AG04450 (cell line): ENCODE data around the gene PPP1R9B. TPM values are rescaled to one million over a fixed set of nuclear protein-coding genes. Genes with fewer than 3 reads are reported as not detected.

Source experiments
- CTCF ChIA-PET: fragments of 300-600, 350-600 bp; formaldehyde crosslinking; extraction: SDS; loops from one replicate; lab custom pipeline; 2022; ENCODE audit warnings: antibody characterized with exemption, inconsistent platforms; lab: Charles Lee
- POLR2A ChIA-PET: fragments of 350-600 bp; formaldehyde crosslinking; extraction: SDS; loops from one replicate; lab custom pipeline; 2021; ENCODE audit warnings: antibody characterized with exemption, inconsistent platforms; lab: Yijun Ruan, JAX
- DNase-seq: peaks from one replicate; pipeline ENCODE4 v3.0.0-alpha.2; 2011; ENCODE audit warnings: low read depth, low spot score
- H3K27ac ChIP-seq: one replicate; pipeline ENCODE4 v1.5.1; 2012; ENCODE audit warnings: low read depth, low read length, control low read depth
- H3K27me3 ChIP-seq: one replicate; pipeline ENCODE4 v1.6.0; 2012; ENCODE audit warnings: low read length; ENCODE audit not compliant: control insufficient read depth, insufficient read depth
- H3K4me3 ChIP-seq: 2 replicates; pipeline ENCODE4 v1.5.1; 2011; ENCODE audit warnings: mild to moderate bottlenecking, low read depth, low read length, control low read depth
- H3K9me3 ChIP-seq: 2 replicates; pipeline ENCODE4 v1.5.1; 2012; ENCODE audit warnings: low read length; ENCODE audit not compliant: control insufficient read depth, insufficient read depth
- polyA plus RNA-seq: library from polyadenylated mRNA; depleted of rRNA; stranded (reverse); fragments of >200 nt; gene quantifications from 2 replicates; pipeline ENCODE4 v1.2.3, GENCODE V29; 2011
- TF ChIP-seq, protein P1 (sequence below): IDR thresholded peaks from 2 replicates; pipeline ENCODE4 v1.5.1; 2011; ENCODE audit warnings: low read depth, low read length, control low read depth, inconsistent platforms

Gene PPP1R9B
- polyA plus RNA-seq, 1 experiment, result 18.2 TPM

DNA sequence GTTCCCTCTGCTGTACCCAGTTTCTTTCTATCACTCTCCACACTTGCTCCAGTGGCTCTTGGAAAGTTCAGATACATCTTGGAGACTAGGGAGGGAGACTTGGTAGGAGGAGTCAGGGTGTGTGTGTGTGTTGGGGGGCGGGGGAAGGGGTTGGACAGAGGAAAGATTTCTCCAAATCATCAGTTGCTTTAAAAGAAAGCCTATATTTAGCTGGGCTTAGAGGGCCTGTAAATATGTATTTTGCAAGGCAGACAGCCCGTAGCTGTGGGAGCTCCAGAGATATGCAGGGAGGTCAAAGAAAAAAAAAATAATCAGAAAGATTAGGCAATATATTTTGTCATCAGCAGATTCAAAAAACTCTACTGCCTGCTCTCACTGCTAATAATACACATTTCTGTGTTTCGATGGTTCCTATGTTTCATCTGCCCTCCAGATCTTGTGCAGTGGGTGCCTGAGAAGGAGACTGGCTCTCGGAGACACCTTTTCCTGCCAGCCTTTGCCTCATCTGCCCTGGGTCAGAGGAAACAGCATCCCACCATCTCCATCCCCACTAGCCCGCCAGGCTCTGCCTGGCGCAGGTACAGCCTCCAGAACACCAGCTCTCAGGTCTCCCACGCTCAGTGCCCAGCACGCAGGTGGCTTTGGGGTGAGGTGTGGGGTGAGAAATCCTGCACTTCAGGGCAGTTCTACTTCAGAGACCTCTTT lies 4.8 kb upstream of the PPP1R9B start:
- no peak for DNase-seq
- Histone ChIP-seq H3K9me3 (no peaks in the 10 kb centered on the region), H3K27me3 (no peaks in the 10 kb centered on the region), H3K4me3 (no peak overlapping the region), H3K27ac (no peak overlapping the region)
- TF ChIP-seq, protein P1, sequence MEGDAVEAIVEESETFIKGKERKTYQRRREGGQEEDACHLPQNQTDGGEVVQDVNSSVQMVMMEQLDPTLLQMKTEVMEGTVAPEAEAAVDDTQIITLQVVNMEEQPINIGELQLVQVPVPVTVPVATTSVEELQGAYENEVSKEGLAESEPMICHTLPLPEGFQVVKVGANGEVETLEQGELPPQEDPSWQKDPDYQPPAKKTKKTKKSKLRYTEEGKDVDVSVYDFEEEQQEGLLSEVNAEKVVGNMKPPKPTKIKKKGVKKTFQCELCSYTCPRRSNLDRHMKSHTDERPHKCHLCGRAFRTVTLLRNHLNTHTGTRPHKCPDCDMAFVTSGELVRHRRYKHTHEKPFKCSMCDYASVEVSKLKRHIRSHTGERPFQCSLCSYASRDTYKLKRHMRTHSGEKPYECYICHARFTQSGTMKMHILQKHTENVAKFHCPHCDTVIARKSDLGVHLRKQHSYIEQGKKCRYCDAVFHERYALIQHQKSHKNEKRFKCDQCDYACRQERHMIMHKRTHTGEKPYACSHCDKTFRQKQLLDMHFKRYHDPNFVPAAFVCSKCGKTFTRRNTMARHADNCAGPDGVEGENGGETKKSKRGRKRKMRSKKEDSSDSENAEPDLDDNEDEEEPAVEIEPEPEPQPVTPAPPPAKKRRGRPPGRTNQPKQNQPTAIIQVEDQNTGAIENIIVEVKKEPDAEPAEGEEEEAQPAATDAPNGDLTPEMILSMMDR, result no peak
- CTCF ChIA-PET, result interaction anchor here (0.7 kb wide), 1 partner anchor 148 kb away, joined by 3 read pairs; no protein-coding TSS in a partner anchor
- POLR2A ChIA-PET, result interaction anchor here (0.7 kb wide), 1 partner anchor 143 kb away, joined by 3 read pairs; no protein-coding TSS in a partner anchor

DNA sequence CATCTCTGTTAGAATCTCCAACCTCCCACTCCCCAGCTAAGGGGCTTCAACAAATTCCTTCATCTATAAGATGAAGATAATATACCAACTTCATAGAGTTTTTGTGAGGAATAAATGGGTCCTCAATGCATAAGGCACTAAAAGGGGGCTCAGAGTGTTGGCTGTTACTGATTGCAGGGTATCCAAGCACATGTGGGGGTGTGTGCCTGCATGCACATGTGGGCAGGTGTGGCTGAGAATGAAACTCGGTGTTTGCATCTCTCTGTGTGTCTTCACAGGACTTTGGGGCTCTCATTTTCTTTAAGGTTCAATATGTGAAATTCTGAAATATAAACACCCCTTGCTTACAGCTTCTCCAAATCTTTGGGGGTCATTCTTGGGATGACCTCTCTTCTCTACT lies 4.1 kb upstream of the PPP1R9B start:
- no peaks in the 10 kb centered on the region for H3K27me3 ChIP-seq
- H3K27ac ChIP-seq, result no peak overlapping the region
- CTCF ChIA-PET, result interaction anchor here (0.7 kb wide), 1 partner anchor 149 kb away, joined by 3 read pairs; no protein-coding TSS in a partner anchor
- POLR2A ChIA-PET, result no interaction called here
- H3K9me3 ChIP-seq, result no peaks in the 10 kb centered on the region
- TF ChIP-seq, protein P1, result no peak
- H3K4me3 ChIP-seq, result no peak overlapping the region
- DNase-seq, result no peak

DNA sequence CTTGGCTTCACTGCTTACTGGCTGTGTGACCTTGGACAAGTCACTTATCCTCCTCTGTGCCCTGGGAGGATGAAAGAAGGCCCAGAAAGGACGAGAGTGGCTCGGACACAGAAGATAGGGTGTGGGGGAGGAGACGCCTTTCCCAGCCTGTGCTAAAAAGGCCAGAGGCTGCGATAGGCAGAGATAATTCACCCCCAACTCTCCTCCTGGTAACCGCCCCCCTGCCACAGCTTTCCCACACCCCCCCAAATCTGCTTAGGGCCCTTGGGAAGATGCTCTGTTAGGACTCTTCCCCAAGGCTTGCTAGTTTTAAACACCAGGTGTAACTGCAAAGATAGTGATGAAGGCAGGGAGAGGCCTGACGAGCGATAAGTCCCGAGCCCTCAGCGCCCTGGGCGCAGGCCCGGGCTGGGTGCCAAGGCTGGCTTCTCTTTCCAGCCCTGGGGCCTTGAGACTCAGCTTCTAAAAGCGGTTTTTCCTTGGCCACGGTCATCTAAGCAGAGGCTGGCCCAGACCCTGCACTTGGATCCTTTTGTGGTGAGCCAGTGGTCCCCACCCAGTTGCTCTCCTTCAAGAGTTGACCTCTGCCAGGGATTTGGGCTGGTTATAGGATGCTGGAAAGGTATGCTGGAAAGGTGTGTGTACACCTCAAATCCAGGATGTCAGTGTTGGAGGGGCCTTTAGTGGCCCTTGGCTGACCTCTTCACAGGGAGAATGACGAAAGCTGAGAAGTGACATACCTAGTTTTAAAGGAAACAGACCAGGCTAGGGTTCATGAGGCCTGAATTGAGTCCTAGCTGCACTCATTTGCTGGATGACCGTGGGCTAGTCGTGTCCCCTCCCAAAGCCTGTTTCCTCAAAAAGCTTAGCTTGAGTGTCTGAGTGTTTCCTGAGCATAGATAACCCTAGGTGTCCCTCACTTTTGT lies 3.4 kb upstream of the PPP1R9B start:
- ChIA-PET POLR2A (no interaction called here), CTCF (interaction anchor here (3.1 to 3.5 kb wide), 2 partner anchors 8 to 15 kb away, joined by 11 to 37 read pairs; no protein-coding TSS in a partner anchor)
- peak overlapping the region; percentile 11 for H3K27ac ChIP-seq

DNA sequence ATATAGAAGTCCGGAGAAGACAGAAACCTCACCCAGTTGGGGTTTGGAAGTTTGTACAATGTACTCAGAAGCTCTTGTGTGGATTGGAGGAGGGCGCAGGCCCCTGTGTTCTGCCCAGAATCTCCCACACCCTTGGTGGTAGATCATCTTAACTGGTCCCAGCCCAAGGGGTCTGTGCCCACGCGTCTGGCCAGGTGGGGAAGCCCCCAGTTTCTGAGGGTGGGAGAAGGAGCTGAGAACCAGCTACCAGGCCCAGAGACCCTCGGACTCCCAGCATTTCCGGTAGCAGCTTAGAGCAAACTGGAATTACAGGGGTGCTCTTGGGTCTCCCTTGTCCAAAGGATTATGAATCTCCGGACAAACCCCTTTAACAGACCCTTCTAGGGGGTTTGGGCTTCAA lies 2.3 kb upstream of the PPP1R9B start:
- CTCF ChIA-PET, result interaction anchor here (0.6 to 3.5 kb wide), 9 partner anchors 9 to 209 kb away, joined by 3 to 37 read pairs (median 3); no protein-coding TSS in a partner anchor
- no peaks in the 10 kb centered on the region; the same call in 1 of the 2 replicates for H3K9me3 ChIP-seq
- no peaks in the 10 kb centered on the region for H3K27me3 ChIP-seq
- POLR2A ChIA-PET, result interaction anchor here (1.3 to 2.3 kb wide), 4 partner anchors 9 to 29 kb away, joined by 3 to 12 read pairs (median 5); no protein-coding TSS in a partner anchor
- peak overlapping the region; percentile 21 for H3K27ac ChIP-seq
- DNase-seq, result no peak
- TF ChIP-seq, protein P1, result no peak
- H3K4me3 ChIP-seq, result no peak overlapping the region

More for the DNA sequence above, 3.4 kb upstream of the PPP1R9B start:
- TF ChIP-seq, protein P1, result no peak
- no peaks in the 10 kb centered on the region for H3K27me3 ChIP-seq
- H3K9me3 ChIP-seq, result no peaks in the 10 kb centered on the region; the same call in 1 of the 2 replicates
- no peak for DNase-seq
- no peak overlapping the region for H3K4me3 ChIP-seq
